GM18505 (cell line): ENCODE measurements around the gene PPFIA3.
"Not testable (repeated sequence)": the region's sequence is repeated elsewhere in the genome, so short reads cannot be mapped to it uniquely, and the experiment has no call there.

Source experiments
- ATAC-seq: cut with Tn5 transposase; IDR thresholded peaks from one replicate; pipeline ENCODE4 v1.9.1; 2021; ENCODE audit not compliant: unreplicated experiment
- POLR2A ChIP-seq: IDR thresholded peaks from 4 replicates; pipeline ENCODE4 v1.6.1; 2011; ENCODE audit warnings: borderline replicate concordance; ENCODE audit not compliant: insufficient read depth, insufficient read length; ENCODE audit errors: extremely low read depth

Gene PPFIA3

DNA sequence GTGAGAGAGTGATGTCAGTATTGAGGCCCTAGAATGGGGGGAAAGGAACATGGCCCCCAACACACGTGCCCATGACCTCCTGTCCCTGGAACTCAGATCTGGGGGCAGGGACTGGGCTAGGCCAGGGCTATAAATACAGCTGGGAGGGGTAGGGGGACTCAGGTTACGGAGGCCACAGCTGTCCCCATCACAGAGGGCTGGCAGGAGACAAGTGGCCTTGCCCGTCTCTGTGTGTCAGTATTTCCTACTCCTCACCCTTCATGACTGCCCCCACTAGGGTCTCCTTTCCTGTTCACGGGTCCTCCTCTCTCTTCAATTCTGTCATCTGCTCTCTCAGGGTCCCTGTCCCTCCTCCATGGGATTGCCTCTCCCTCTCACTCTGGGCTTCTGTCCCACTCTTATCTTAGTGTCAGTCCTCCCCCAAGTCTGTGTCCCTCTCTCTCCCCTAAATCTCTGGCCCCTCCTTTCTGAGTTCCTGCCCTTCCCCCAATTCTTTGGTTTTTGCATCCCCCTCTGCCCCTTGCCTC is 36.5 kb downstream of the PPFIA3 start:
- no peak for ATAC-seq
- no peak for TF ChIP-seq POLR2A

DNA sequence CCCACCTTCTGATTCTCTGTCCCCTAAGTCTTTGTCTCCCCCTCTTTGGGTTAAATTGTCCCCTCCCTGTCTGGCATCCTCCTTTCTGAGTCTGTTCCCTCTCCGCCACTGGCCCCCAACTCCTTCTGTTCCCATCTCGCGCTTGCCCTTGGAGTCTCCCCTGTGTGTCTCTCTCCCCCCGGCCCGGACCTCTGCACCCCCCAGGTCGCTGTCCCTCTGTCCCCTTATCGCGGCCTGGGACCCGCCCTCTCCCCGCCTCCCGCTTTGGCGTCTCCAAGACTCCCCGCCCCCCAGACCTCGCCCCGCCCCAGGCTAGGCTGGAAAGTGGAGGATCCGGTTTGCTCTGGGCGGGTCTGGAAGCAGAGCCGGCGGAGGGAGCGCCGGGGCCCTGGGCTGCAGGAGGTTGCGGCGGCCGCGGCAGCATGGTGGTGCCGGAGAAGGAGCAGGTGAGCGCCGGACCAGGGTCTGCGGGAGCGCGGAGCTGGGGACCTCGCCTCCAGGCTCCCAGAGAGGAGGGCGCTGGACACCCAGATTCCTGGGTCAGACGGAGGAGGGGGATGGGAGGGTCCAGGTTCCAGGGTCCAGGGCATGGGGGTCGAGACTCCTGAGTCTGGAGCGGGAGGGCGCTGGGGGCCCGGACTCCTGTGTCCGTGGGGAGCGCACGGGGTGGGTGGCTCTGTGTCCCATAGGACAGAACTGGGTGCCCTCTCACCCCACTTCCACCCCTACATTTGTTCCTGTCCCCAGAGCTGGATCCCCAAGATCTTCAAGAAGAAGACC is 38.3 kb downstream of the PPFIA3 start, which contains the start of gene TRPM4:
Gene TRPM4, plus strand, starts transcription at position 348 of the 780 bp plus-strand sequence. Its CDS starts 75 bp downstream, at position 423.
- ATAC-seq: no peak
- no peak for TF ChIP-seq POLR2A

DNA sequence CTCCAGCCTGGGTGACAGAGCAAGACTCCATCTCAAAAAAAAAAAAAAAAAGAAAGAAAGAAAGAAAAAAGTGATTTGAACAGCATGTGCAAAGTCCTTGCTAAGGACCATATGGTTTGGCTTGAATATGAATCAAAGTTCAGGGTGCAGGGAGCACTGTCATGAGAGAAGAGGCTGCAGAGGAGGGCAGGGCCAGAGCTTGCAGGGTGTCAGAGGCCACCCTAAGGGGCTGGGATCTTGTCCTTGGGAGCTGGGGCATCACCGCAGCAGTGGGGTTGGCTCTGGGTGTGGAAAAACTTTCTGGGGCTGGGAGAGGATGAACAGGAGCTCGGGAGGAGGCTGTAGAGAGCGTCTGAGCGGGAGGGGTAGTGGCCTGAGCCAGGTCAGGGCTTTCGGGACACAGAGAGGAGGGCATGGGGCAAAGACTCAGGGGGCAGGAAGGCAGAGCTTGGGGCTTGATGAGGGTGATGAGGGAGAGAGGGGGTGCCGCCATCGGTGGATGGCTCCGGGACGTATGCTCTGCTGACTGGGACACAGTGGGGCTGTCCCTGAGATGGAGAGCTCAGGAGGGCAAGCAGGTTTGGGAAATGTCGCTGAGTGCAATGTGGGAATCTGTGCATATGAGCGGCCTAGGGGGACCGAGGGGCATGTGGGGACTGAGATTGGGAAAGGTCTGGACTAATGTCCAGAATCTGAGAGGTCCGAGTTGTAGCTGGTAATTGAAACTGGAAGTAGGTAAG is 41.3 kb downstream of the PPFIA3 start:
- no peak for ATAC-seq
- no peak for TF ChIP-seq POLR2A

DNA sequence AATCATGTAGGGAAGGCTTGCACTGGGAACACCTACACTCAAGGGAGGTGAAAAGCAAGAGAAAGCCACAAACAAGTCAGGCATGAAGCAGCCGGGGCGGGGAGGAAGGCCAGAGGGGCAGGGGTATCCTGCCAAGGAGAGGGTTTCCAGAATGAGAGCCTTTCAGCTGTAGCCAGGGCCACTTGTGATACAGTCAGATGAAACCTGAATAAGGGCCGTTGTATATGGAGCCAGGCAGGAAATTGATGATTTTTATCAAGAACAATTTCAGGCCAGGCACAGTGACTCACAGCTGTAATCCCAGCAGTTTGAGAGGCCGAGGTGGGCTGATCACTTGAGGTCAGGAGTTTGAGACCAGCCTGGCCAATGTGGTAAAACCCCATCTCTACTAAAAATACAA is 42.6 kb downstream of the PPFIA3 start:
- TF ChIP-seq POLR2A: no peak
- no peak for ATAC-seq

DNA sequence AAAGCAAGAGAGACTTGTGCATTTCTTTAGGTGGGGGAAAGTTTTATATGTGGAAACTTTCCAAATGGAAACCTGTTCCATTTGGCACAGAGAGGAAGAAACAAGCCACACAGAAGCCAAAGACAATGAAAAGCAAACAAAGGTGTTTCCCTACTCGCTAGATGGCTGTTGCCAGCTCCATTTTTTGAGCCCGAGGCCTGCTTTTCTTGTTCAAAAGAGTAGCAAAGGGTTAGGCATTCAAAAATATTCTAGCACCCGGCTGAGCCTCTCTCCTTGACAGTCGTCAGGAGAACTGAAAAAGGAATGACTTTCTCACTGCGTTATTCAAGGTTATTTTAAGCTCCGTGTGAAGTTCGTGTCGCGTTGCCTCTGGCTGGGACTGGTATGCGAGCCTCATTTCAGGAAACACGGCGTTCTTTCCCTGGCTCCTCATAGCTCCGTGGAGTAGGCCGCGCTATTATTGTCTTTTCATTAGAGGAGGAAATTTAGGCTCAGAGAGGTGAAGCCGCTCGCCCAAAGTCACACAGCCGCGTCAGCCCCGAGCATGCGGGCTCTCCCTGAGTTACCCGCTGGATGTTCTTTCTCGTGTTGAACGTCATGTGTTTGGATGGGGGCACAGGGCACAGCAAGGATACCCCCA is 45.9 kb downstream of the PPFIA3 start:
- no peak for ATAC-seq

DNA sequence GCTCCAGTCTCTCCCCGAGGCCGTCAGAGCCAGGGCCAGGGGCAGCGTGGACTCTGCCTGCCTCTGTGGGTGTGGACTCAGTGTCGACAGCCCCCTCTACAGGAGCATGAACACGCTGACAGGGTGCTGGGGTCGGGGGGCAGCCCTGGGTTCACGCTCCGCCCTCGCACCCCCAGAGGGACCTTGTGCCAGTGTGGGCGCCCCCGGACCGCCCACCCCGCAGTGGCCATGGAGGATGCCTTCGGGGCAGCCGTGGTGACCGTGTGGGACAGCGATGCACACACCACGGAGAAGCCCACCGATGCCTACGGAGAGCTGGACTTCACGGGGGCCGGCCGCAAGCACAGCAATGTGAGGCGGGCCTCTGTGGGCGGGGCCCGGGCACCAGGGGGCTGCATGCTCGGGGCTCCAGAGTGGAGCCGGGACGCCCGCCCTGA is 46.5 kb downstream of the PPFIA3 start:
- ATAC-seq: no peak
- TF ChIP-seq POLR2A: no peak

More for the DNA sequence above, 45.9 kb downstream of the PPFIA3 start:
- no peak for TF ChIP-seq POLR2A

DNA sequence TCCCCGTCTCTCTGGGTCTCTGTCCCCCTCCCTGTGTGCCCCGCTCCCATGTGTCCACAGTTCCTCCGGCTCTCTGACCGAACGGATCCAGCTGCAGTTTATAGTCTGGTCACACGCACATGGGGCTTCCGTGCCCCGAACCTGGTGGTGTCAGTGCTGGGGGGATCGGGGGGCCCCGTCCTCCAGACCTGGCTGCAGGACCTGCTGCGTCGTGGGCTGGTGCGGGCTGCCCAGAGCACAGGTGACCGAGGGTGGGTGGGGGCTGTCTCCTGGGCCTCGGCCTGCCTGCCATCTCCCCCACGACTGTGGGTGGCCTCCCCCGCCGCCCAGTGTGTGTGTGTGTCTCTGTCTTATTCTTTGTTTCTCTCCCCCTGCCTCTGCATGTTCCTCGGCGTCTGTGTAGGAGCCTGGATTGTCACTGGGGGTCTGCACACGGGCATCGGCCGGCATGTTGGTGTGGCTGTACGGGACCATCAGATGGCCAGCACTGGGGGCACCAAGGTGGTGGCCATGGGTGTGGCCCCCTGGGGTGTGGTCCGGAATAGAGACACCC is 48.6 kb downstream of the PPFIA3 start:
- no peak for ATAC-seq
- no peak for TF ChIP-seq POLR2A

DNA sequence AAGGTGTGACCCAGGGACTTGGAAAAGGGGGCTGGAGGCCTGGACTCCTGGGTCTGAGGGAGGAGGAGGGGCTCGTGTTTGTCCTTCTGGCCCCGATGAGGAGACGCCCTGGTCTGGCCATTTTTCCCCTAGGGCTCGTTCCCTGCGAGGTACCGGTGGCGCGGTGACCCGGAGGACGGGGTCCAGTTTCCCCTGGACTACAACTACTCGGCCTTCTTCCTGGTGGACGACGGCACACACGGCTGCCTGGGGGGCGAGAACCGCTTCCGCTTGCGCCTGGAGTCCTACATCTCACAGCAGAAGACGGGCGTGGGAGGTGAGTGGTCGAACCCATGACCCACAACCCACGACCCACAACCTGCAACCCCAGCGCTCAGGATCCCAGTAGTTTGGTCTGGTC is 49.1 kb downstream of the PPFIA3 start:
- no peak for TF ChIP-seq POLR2A
- ATAC-seq: no peak

DNA sequence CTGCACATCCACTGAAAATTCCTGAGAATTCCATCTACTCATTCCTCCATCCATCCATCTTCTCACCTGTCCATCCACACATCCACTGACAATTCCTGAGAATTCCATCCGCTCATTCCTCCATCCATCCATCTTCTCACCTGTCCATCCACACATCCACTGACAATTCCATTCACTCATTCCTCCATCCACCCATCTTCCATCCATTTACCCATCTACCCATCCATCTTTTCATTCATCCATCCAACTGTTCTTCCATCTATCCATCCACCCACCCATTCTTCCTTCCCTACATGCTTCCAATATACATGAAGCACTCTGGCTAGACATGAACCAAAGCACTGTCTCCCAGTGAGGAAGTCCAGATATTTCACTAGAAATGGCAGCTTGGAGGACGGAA is 53.9 kb downstream of the PPFIA3 start:
- TF ChIP-seq POLR2A: no peak
- no peak for ATAC-seq

DNA sequence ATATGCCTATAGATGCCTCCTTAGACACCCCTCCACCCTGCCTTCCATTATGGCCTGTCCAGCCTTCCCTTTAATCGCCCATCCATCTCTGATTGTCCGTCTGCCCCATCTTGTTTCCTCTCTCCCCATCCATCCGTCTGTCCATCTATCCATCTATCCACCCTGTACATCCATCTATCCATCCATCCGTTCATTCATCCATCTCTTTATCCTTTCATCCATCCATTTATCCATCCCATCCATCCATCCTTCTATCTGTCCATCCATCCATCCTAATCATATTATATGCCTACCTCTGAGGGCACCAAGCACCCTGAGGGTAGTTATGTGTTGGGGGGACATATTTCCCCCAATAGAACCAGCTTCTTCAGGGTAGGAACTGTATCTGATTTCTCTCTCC is 61.3 kb downstream of the PPFIA3 start:
- TF ChIP-seq POLR2A: no peak
- no peak for ATAC-seq

DNA sequence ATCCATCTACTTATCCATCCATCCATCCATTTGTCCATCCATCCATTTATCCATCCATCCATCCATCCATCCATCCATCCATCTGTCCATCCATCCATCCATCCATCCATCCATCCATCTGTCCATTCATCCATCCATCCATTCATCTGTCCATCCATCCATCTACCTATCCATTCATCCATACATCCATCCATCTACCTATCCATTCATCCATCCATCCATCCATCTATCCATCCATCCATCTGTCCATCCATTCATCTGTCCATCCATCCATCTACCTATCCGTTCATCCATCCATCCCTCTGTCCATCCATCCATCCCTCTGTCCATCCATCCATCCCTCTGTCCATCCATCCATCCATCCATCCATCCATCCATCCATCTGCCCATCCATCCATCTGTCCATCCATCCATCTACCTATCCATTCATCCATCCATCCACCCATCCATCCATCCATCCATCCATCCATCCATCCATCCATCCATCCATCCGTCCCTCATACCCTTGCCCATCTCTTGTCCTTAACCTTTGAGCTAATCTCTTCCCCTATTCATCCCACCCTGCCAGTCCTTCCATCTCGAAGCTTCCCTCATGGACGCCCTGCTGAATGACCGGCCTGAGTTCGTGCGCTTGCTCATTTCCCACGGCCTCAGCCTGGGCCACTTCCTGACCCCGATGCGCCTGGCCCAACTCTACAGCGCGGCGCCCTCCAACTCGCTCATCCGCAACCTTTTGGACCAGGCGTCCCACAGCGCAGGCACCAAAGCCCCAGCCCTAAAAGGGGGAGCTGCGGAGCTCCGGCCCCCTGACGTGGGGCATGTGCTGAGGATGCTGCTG is 62.9 kb downstream of the PPFIA3 start:
- not testable (repeated sequence) for ATAC-seq

DNA sequence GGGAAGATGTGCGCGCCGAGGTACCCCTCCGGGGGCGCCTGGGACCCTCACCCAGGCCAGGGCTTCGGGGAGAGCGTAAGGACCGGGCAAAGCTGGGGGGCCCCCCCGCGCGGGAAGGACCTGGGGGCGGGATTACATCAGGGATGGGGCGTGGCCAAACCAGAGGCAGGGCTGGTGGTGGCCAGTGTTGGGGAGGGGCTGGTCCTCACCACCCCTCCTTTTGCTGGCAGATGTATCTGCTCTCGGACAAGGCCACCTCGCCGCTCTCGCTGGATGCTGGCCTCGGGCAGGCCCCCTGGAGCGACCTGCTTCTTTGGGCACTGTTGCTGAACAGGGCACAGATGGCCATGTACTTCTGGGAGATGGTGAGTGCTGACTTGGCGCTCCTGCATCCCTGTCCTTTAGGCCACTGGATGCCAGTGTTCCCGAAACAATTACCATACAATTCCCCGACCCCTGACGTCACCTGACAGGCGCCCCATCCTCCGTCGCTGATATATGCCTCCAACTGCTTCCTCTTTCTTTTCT is 63.6 kb downstream of the PPFIA3 start:
- ATAC-seq: no peak
- no peak for TF ChIP-seq POLR2A
